ENCODE measurements around the gene ROBO1.

DNA sequence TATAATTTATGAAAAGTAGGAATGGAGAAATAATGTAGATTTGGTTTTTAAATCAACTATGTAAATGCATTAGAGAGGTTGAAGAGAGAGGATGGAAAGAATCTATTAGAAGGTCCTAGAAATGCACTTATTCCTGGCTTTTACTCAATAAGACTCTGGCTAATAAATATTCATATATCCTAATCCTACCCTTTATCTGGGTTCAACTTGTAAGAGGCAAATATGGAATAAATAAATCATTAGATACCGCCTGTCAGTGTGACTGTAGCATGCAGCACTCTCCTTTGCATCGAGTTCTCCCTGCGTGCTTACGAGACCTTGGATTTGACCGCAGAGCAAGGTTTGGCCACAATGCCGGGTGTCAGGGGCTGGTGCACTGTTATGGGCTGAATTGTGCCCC, 1156.5 kb downstream of the ROBO1 start:
- TF ChIP-seq CTCF (IDR thresholded peaks at IDR 0.05) (no peak), POLR2A (IDR thresholded peaks at IDR 0.05) (no peak)
